KOPT-K1 (cell line): ENCODE results near the gene ATP2A3.

ENCODE experiments used
- H3K27ac ChIP-seq: fragments of 200-600 bp; sonication (generic); 2 replicates; pipeline ENCODE4 v1.5.1; 2016; ENCODE audit warnings: antibody characterized with exemption, mild to moderate bottlenecking, low read depth, low read length; ENCODE audit not compliant: poor library complexity, severe bottlenecking
- H3K36me3 ChIP-seq: fragments of 200-600 bp; sonication (generic); 2 replicates; pipeline ENCODE4 v1.5.1; 2017; ENCODE audit warnings: antibody characterized with exemption, mild to moderate bottlenecking, low read length, moderate library complexity; ENCODE audit not compliant: insufficient read depth
- H3K9me3 ChIP-seq: fragments of 200-600 bp; sonication (generic); 2 replicates; pipeline ENCODE4 v1.5.1; 2017; ENCODE audit warnings: antibody characterized with exemption, low read length, mild to moderate bottlenecking; ENCODE audit not compliant: insufficient read depth, poor library complexity, severe bottlenecking

Gene ATP2A3

DNA sequence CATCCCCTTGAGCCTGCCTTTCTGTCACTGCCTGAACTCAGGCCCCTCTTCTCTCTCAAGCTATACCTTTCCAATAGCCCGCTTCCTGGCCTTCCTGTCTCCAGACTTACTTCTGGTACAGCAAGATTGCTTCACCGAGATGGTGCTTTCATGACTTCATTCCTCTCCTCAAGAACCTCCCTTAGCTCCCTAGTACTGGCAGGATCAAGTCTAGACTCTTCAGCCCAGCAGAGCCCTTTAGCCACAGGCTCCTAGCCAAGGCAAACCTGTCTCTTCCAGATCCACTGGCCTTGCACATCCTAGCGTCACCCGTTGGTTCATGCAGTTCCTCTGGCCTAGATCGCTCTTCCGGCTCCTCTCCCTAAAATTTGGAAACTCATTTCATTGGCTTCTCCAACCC is 6.4 kb upstream of the ATP2A3 start:
- Histone ChIP-seq H3K36me3 (no peaks in the 10 kb centered on the region), H3K27ac (no peak overlapping the region), H3K9me3 (peaks cover 13% of the 10 kb centered on the region)

DNA sequence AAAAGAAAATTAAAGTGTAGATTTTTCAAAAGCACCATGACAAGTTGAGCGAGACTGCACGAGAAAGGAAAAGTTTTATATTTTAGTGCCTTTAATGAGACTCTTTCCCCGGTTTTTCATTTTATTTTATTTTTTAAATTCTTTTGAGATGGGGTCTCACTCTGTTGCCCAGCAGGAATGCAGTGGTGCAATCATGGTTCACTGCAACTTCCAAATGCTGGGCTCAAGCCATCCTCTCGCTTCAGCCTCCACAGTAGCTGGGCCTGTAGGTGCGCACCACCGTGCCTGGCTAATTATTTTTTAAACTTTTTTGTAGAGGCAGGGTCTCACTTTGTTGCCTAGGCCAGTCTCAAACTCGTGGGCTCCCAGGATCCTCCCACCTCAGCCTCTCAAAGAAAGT is 5.7 kb upstream of the ATP2A3 start:
- peaks cover 10% of the 10 kb centered on the region for H3K9me3 ChIP-seq
- no peak overlapping the region for H3K27ac ChIP-seq
- no peaks in the 10 kb centered on the region for H3K36me3 ChIP-seq

DNA sequence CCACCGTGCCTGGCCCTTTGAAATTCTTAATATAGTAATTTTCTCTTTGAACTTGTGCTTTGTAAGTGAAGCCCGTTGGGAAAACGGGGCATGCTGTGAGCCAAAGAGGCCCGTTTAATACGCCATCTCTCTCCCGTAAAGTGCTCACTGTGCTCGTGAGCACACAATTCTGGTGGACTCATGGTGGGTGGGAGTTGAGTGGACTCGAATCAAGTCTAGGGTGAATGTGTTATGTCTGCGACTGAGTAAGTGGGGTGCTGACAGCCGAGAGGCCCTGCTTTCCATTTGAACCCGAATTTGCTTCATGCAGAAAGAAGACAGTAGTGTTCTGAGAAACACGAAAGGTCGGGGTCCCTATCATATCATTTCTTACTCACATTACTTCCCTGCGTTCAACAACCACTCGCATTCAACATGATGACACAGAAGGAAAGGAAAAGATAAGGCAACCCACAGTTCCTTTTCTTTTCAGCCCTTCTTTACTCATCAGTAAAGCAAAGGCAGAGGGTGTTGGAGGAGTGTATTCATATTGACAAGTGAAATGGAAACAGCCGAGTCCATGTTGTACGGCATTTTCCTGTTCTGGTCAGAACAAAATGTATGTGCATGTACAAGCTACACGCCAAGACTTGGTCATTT is 4.8 kb upstream of the ATP2A3 start:
- Histone ChIP-seq H3K36me3 (no peaks in the 10 kb centered on the region), H3K27ac (no peak overlapping the region), H3K9me3 (peaks cover under 1% of the 10 kb centered on the region)

DNA sequence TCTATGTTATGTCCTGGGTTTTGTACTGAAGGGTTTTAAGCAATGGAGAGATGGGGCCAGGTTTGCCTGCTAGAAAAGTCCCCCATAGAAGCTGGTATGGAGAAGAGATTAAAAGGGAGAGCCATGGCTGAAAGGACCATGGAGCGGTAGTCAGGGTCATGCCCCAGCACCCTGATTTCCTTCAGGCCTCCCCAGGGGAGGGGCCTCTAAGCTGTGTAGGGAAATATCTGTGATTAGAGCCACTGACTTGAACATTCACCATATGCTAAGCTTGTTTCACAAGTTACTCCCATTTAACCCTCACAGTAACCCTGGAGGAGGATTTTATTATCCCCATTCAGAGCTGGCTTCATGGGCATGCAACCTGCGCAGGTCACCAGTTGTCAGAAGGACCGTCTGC is 3.8 kb upstream of the ATP2A3 start:
- no peaks in the 10 kb centered on the region for H3K9me3 ChIP-seq
- H3K36me3 ChIP-seq = no peaks in the 10 kb centered on the region
- no peak overlapping the region for H3K27ac ChIP-seq

DNA sequence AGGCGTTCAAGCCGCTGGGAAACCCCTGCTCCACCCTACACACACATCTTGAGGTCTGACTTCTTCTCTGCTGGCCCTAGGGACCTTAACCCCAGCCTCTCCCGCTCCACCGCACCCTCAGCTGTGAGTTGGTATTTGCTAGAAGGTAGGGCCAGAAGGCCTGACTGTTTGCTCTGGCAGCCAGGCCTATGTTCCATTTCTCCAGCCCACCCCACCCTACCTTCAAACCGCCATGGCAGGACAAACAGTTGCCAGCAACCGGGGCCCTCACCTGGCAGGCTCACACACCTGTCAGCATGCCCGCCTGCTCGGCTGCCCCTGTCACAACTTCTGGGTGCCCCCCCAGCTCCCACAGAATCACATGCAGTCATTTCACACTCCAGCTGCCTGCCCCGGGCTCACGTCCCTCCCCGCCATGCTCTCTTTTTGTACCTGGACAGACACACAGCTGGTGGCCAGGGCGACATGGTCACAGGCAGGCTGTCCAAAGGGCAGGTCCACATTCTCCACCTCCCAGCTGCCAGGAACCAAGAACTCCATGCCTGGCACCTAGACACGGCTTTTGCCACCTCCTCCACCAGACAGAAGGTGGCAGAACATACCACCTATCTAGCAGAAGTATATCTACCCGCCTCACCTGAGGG is 2.6 kb upstream of the ATP2A3 start:
- Histone ChIP-seq H3K36me3 (no peaks in the 10 kb centered on the region), H3K27ac (no peak overlapping the region), H3K9me3 (no peaks in the 10 kb centered on the region)

DNA sequence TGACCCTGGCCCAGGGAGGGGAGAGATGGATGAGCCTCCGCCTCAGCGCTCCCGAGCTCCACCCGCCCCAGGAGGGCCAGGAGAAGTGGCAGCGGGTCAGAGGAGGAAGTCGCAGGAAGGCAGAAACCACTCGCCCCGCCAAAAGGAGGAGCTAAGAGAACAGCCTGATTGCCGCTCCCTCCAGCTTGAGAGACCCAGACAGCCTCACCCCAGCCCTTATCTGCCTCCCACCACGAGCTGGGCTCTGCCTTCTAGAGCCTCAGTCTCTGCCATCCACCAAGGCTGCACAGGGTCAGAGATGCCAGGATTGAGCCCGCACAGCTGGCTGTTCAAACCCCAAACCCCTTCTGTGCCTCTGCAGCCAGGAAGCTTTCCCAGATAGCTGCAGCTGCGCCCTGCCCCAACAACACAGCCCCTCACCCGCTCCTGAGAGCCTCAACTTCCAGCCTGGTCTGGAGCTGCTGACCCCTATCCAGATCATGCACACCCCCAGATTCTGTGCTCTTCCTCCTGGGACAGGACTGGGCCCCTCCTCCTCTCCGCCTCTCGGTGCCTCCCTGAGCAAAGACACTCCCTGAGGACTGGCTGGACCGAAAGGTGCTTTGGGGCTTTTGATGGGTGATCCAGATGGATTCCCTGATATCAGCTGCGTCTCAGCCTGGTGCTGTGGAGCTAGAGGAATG is 1.0 kb upstream of the ATP2A3 start:
- Histone ChIP-seq H3K36me3 (peaks cover 10% of the 10 kb centered on the region), H3K9me3 (no peaks in the 10 kb centered on the region), H3K27ac (peak overlapping the region; percentile 94)

DNA sequence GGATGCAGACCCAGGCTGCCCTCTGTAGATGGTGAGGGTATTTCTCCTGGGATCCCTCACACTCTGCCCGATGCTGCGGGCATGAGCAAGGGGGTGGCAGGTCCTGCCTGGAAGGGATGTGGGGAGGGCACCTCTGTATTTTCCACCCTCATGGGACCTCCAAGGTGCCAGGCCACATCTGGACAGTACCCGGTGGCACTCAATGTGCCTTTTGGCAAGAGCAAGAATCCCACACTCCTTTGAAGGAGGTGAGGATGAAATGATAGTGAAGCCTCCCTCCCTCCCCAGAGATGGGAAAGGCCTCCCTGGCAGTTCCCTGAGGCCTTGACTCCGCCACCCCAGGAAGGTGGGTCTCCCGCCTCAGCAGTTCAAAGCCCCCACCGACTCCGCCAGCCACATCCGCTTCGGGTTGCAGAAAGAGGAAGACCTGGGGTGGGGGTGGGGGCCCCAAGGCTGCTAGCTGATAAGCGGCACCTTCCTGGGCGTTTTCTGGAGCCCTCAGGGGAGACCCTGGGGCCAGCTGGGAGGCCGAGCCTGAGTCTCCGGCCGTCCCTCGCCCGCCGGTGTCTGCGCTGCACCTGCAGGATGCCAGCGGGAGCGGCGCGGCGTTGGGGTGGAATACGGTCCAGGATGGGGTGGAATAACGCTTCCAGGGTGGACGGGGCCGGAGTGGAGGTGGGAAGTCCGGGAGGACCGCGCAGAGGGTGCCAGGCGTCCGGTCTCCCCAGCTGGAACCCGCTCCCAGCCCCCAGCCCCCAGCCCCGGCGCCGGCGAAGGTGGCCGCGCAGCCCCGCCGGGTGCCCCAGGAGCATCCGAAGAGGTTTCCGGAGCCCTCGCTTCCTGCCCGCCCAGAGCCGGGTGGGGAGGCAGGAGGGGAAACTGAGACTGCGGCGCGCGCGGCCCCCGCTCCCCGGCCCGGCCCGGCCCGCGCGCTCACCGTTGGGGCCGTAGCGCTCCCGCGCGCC is 718 bp downstream of the ATP2A3 start:
- Histone ChIP-seq H3K27ac (peak overlapping the region; percentile 94), H3K36me3 (peaks cover 23% of the 10 kb centered on the region), H3K9me3 (no peaks in the 10 kb centered on the region)

DNA sequence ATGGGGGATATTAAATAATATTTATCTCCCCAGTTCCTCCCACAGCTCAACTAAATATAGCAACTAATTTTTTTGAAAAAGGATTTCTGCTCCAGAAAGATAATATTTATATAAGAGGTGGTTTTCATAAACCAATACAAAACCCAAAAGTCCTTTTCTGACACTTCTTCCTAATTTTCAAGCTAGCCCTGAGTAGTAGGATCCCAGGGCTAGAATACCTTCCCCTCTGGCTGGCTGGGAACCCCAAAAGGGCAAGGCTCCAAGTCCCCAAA is 1.3 kb downstream of the ATP2A3 start:
- Histone ChIP-seq H3K9me3 (no peaks in the 10 kb centered on the region), H3K36me3 (peaks cover 29% of the 10 kb centered on the region), H3K27ac (peak overlapping the region; percentile 94)

DNA sequence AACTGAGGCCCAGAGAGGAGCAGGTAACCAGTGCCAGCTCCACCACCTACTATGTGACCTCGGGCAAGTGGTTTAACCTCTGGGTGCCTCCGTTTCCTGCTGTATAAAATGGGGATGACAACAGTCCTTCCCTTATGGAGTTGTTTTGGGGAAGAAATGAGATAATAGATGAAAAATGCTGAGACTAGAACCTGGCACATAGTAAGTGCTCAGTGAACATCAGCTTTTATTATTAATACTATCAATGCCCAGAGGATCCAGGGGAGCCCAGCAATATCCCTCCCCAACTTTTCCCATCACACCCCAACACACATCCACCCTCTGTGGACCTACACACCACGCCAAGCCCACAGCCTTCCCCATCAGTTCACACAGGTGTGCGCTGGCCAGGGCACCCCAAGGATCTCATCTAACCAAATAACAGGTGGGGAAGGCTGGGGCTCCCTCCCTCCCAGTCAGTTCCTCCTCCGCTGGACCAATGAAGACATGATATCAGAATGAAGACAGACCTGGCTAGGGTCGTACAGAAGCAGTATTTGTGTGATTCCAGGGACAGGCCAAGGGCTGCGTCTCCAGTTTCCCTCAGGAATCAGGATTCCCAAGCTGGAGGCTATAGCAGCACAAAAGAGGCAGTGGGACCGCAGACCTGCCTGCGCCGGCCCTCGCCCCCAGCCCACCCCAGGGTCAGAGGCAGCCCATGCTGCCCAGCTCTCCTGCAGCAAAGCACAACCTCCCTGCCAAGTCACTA is 1.8 kb downstream of the ATP2A3 start:
- Histone ChIP-seq H3K36me3 (peaks cover 34% of the 10 kb centered on the region), H3K27ac (peak overlapping the region; percentile 94), H3K9me3 (no peaks in the 10 kb centered on the region)

DNA sequence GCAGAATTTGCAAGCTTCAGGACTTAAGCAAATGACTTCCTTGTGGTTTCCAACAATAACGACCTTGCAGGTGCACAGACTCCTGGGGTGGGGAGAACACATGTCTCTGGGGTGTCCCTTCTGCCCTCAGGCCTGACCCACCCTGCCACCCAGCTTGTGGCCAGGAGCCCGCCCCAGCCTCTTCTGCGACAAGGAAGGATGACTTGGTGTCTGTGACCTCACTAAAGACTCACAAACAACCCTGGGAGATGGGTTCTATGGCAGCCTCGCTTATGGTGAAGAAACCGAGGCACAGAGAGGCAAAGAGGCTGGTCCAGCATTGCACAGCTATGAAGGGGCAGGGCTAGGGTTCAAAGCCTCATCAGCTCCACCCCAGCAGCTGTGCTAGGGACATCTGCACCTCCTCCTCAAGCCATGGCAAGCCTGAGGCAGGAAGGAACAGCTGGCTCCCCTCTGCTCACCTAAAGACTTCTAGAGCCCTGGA is 2.6 kb downstream of the ATP2A3 start:
- peaks cover 42% of the 10 kb centered on the region for H3K36me3 ChIP-seq
- H3K27ac ChIP-seq = peak overlapping the region; percentile 94
- H3K9me3 ChIP-seq = no peaks in the 10 kb centered on the region

DNA sequence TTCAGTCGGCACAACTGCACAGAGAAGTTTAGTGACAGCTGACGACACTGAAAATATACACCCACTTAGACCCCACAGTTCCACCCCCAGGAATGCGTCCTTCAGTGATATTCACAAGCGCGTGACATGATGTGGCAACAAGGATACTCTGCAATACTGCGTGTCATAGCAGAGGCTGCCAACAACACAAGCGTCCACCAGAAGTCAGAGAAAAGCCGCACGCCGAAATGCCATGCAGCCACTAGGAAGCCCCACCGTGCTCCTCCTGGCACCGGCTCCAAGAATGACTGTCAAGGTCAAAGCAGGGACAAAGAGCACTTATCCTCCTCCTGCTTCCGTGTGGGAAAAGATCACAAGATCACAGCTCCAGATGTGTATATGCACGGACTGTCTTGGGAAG is 3.5 kb downstream of the ATP2A3 start:
- peaks cover 50% of the 10 kb centered on the region for H3K36me3 ChIP-seq
- H3K9me3 ChIP-seq = no peaks in the 10 kb centered on the region
- peak overlapping the region; percentile 94 for H3K27ac ChIP-seq

DNA sequence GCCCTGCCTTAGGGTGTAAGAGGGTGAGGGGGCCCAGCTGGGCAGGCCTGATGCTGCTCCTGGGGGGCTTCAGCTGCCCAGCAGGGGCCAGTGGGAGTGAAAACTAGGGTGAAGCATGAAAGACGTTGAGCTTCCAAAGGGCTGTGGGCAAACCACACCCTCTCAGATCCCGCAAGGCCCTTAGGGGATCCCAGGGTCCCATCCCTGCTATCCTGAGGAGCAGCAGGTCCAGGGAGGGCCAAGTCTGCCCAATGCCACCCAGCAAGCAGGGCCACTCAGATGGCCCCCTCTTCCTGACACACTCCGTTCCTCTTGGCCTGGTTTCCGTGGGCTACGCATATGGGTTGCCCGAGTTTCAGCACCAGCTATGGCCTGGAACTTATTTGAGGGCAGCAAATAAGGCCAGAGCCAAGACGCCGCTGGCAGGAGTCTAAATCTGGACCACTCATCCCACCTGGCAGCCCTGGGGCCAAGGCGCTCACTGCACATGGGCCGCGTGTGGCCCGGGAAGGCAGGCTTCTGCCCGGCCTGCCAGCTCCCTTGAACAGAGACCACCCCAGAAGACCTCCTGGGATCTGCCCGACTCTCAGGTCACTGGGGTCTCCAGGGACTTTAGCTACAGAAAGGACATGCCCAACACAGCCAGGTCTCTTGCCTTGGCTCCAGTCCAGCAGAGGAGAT is 4.2 kb downstream of the ATP2A3 start:
- H3K27ac ChIP-seq = peak overlapping the region; percentile 94
- H3K36me3 ChIP-seq = peaks cover 56% of the 10 kb centered on the region
- H3K9me3 ChIP-seq = no peaks in the 10 kb centered on the region

DNA sequence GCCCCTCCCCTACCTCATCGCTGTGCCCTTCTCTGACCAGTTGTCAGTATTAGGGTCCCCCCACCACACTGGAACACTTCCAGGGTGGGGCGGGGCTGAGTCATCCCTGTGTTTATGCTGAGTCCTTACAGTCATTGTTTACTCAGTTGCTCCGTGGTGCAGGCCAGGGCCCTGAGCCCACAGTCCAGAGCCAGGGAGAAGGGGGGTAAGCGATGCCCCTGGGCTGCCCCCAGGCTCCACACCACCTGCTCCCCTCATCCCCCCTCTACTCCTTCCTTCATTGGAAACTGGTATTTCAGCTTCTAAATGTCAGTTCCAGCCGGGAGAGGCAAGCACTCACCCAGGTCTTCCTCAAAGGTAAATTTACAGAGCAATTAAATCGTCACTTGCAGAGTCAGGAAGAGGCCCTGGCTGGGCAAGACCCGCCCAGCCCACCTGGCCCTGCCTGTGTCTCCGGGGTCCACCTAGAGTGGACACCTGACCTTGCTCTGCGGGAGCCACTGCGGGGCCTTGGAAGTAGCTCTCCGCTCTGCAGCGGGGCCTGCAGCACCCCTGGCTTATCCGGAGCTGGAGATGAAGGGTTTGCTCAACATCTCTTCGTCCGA is 4.8 kb downstream of the ATP2A3 start:
- Histone ChIP-seq H3K27ac (peak overlapping the region; percentile 94), H3K36me3 (peaks cover 61% of the 10 kb centered on the region), H3K9me3 (no peaks in the 10 kb centered on the region)
